SK-N-SH (cell line): ENCODE results near the gene SPACA1. TPM values are rescaled to one million over a fixed set of nuclear protein-coding genes. Genes with fewer than 3 reads are reported as not detected.

Experiments used
- CTCF ChIA-PET: fragments of 300-600, 350-600 bp; formaldehyde crosslinking; extraction: SDS; loops from one replicate; lab custom pipeline; 2021; lab: Yijun Ruan, JAX
- POLR2A ChIA-PET: fragments of 350-600 bp; sonication (Branson Sonifier 250); formaldehyde crosslinking; extraction: SDS; loops from one replicate; lab custom pipeline; 2020; ENCODE audit warnings: antibody characterized with exemption, inconsistent platforms; lab: Yijun Ruan, JAX
- DNase-seq: peaks from one replicate; pipeline ENCODE4 v3.0.0; 2012
- H2AFZ ChIP-seq: fragments of 200-600 bp; sonication (generic); 2 replicates; pipeline ENCODE4 v1.8.1; 2016; ENCODE audit warnings: antibody characterized with exemption, mild to moderate bottlenecking, low read depth
- H3F3A ChIP-seq: fragments of 200-600 bp; sonication (generic); replicated peaks from 2 replicates; pipeline ENCODE3; 2016; ENCODE audit warnings: antibody characterized with exemption, mild to moderate bottlenecking; ENCODE audit not compliant: insufficient read depth
- H3K27ac ChIP-seq, 2 experiments: fragments of 200-500 bp in 1 of 2; fragments of 200-600 bp in 1 of 2; sonication (Bioruptor generic) in 1 of 2; sonication (generic), shearing (Covaris generic) in 1 of 2; 2 replicates each; pipeline versions ENCODE4 v1.5.1 to v1.6.1; 2014 to 2016; ENCODE audit warnings: low read depth in 2 of 2, inconsistent platforms in 1 of 2, low read length in 1 of 2, mild to moderate bottlenecking in 1 of 2, mixed read lengths in 1 of 2
- H3K27me3 ChIP-seq: fragments of 200-600 bp; sonication (generic), shearing (Covaris generic); 2 replicates; pipeline ENCODE4 v1.6.1; 2016; ENCODE audit warnings: mixed run types; ENCODE audit not compliant: insufficient read depth
- H3K36me3 ChIP-seq, 2 experiments: fragments of 200-500 bp in 1 of 2; fragments of 200-600 bp in 1 of 2; sonication (Bioruptor generic) in 1 of 2; sonication (generic) in 1 of 2; replicated peaks in 1 of 2; 2 replicates each; pipeline versions ENCODE3 to v1.5.1; 2014 to 2016; ENCODE audit warnings: low read length in 1 of 2, mild to moderate bottlenecking in 1 of 2; ENCODE audit not compliant: insufficient read depth in 2 of 2, control insufficient read depth in 1 of 2
- H3K4me1 ChIP-seq, 2 experiments: fragments of 200-500 bp in 1 of 2; fragments of 200-600 bp in 1 of 2; sonication (Bioruptor generic) in 1 of 2; sonication (generic), shearing (Covaris generic) in 1 of 2; 2 replicates each; pipeline versions ENCODE4 v1.5.1 to v1.6.1; 2014 to 2016; ENCODE audit warnings: low read depth in 1 of 2, low read length in 1 of 2, mixed run types in 1 of 2; ENCODE audit not compliant: insufficient read depth in 2 of 2, control insufficient read depth in 1 of 2
- H3K4me2 ChIP-seq: fragments of 200-600 bp; sonication (generic), shearing (Covaris generic); 2 replicates; pipeline ENCODE4 v1.6.1; 2017; ENCODE audit warnings: mixed run types
- H3K4me3 ChIP-seq, 2 experiments: fragments of 200-500 bp in 1 of 2; fragments of 200-600 bp in 1 of 2; sonication (Bioruptor generic) in 1 of 2; sonication (generic), shearing (Covaris generic) in 1 of 2; 2 replicates each; pipeline versions ENCODE4 v1.5.1 to v1.8.1; 2014 to 2016; ENCODE audit warnings: low read depth in 2 of 2, inconsistent platforms in 1 of 2, low read length in 1 of 2, mild to moderate bottlenecking in 1 of 2, mixed read lengths in 1 of 2, moderate library complexity in 1 of 2
- H3K79me2 ChIP-seq: fragments of 200-600 bp; sonication (generic); 2 replicates; pipeline ENCODE4 v1.8.1; 2017; ENCODE audit warnings: mild to moderate bottlenecking; ENCODE audit not compliant: insufficient read depth
- H3K9ac ChIP-seq: fragments of 200-600 bp; sonication (generic); 2 replicates; pipeline ENCODE4 v1.6.1; 2017; ENCODE audit warnings: mixed run types
- H3K9me2 ChIP-seq: fragments of 200-600 bp; sonication (generic); 2 replicates; pipeline ENCODE4 v1.6.1; 2017; ENCODE audit warnings: mixed run types
- H3K9me3 ChIP-seq: fragments of 200-600 bp; sonication (generic); 2 replicates; pipeline ENCODE4 v1.6.1; 2017; ENCODE audit warnings: mixed run types, mild to moderate bottlenecking, moderate library complexity
- H4K20me1 ChIP-seq: fragments of 200-600 bp; sonication (generic); 2 replicates; pipeline ENCODE4 v1.6.1; 2017; ENCODE audit warnings: mild to moderate bottlenecking, mixed run types; ENCODE audit not compliant: insufficient read depth
- CTCF ChIP-seq: fragments of 200-600 bp; sonication (generic); IDR thresholded peaks from 2 replicates; pipeline ENCODE4 v1.6.1; 2017; ENCODE audit warnings: antibody characterized with exemption, mild to moderate bottlenecking, moderate library complexity
- FOXM1 ChIP-seq: IDR thresholded peaks from 2 replicates; pipeline ENCODE4 v1.4.0; 2012; ENCODE audit warnings: low read depth, mild to moderate bottlenecking
- GATA2 ChIP-seq: sonication (generic); formaldehyde crosslinking; IDR thresholded peaks from 2 replicates; pipeline ENCODE4 v1.5.0; 2020; ENCODE audit warnings: mild to moderate bottlenecking, missing genetic modification reagents
- IRF3 ChIP-seq: fragments of 150-350 bp; IDR thresholded peaks from 2 replicates; pipeline ENCODE4 v1.6.1; 2016; ENCODE audit warnings: mild to moderate bottlenecking, low read depth, low read length
- MEF2A ChIP-seq: IDR thresholded peaks from 2 replicates; pipeline ENCODE4 v1.4.0; 2012; ENCODE audit warnings: low read depth, borderline replicate concordance
- MXI1 ChIP-seq: IDR thresholded peaks from 2 replicates; pipeline ENCODE4 v1.6.1; 2012; ENCODE audit warnings: mild to moderate bottlenecking, low read depth, low read length, improper control_type of control experiment
- NFIC ChIP-seq: IDR thresholded peaks from 2 replicates; pipeline ENCODE4 v1.4.0; 2012; ENCODE audit warnings: borderline replicate concordance
- POLR2AphosphoS5 ChIP-seq: IDR thresholded peaks from 2 replicates; pipeline ENCODE4 v1.6.1; 2012; ENCODE audit warnings: low read depth, low read length
- RAD21 ChIP-seq: IDR thresholded peaks from 2 replicates; pipeline ENCODE4 v1.6.1; 2012; ENCODE audit warnings: mild to moderate bottlenecking, low read length
- RCOR1 ChIP-seq: fragments of 150-350 bp; IDR thresholded peaks from 2 replicates; pipeline ENCODE4 v1.6.1; 2017; ENCODE audit warnings: antibody characterized with exemption, low read length
- RFX5 ChIP-seq: IDR thresholded peaks from 2 replicates; pipeline ENCODE4 v1.6.1; 2012; ENCODE audit warnings: mild to moderate bottlenecking, improper control_type of control experiment, low read length
- RXRA ChIP-seq: IDR thresholded peaks from 2 replicates; pipeline ENCODE4 v1.4.0; 2012; ENCODE audit warnings: low read depth, mild to moderate bottlenecking, borderline replicate concordance
- SMC3 ChIP-seq: IDR thresholded peaks from 2 replicates; pipeline ENCODE4 v1.6.1; 2012; ENCODE audit warnings: low read depth, low read length, improper control_type of control experiment
- TAF1 ChIP-seq: IDR thresholded peaks from 2 replicates; pipeline ENCODE4 v1.6.1; 2012; ENCODE audit warnings: low read depth, mild to moderate bottlenecking, low read length, moderate library complexity, borderline replicate concordance
- TCF12 ChIP-seq: IDR thresholded peaks from 2 replicates; pipeline ENCODE4 v1.4.0; 2012
- TEAD4 ChIP-seq: IDR thresholded peaks from 2 replicates; pipeline ENCODE4 v1.4.0; 2012; ENCODE audit warnings: mild to moderate bottlenecking, borderline replicate concordance; ENCODE audit not compliant: insufficient read depth
- USF2 ChIP-seq: fragments of 150-350 bp; IDR thresholded peaks from 2 replicates; pipeline ENCODE4 v1.6.1; 2017; ENCODE audit warnings: antibody characterized with exemption, low read length, low read depth, borderline replicate concordance
- YY1 ChIP-seq: IDR thresholded peaks from 2 replicates; pipeline ENCODE4 v1.4.0; 2012; ENCODE audit warnings: low read depth, mild to moderate bottlenecking
- WGBS: methylation state at CpG from one replicate; pipeline ENCODE4 v1.1.6; 2017; ENCODE audit warnings: low lambda C conversion rate; 5-methylcytosine and 5-hydroxymethylcytosine counted together
- polyA plus RNA-seq, 3 experiments: library from polyadenylated mRNA; depleted of rRNA; stranded (reverse); fragments of >200 nt; gene quantifications; 2 replicates each; pipeline ENCODE4 v1.2.3, GENCODE V29; 2012

Gene SPACA1
- polyA plus RNA-seq, 1 of the 3 experiments (the other 2 are of a cell fraction), result not detected

- H3K4me3 ChIP-seq, result no peak overlapping the region
- no peaks in the 10 kb centered on the region for H3K9me2 ChIP-seq
- no peak for TF ChIP-seq NFIC
- no peak for TF ChIP-seq RFX5
- TF ChIP-seq GATA2 (CRISPR knock-in tag), result no peak
- TF ChIP-seq RCOR1, result no peak
- TF ChIP-seq SMC3, result no peak
- no peak for TF ChIP-seq IRF3
- no peak for TF ChIP-seq CTCF
- no peak for TF ChIP-seq FOXM1
- TF ChIP-seq MXI1, result no peak
- TF ChIP-seq RAD21, result no peak
- TF ChIP-seq YY1, result no peak
- TF ChIP-seq, all 33 proteins: peak for 0
- H3K27ac ChIP-seq, result no peak overlapping the region
- H3K4me1 ChIP-seq, result no peaks in the 10 kb centered on the region
- no peak overlapping the region for H2AFZ ChIP-seq
- no peaks in the 10 kb centered on the region for H3K27me3 ChIP-seq
- CTCF ChIA-PET, result no interaction called here
- WGBS, result 25% methylated on average over 3 of the region's 3 CpGs
- DNase-seq, result no peak
- no peaks in the 10 kb centered on the region for H3K79me2 ChIP-seq
- H3K36me3 ChIP-seq, result no peaks in the 10 kb centered on the region
- no peak overlapping the region for H3K9ac ChIP-seq
- POLR2A ChIA-PET, result no interaction called here
- no peaks in the 10 kb centered on the region for H3F3A ChIP-seq
- no peaks in the 10 kb centered on the region for H3K9me3 ChIP-seq
- H4K20me1 ChIP-seq, result no peaks in the 10 kb centered on the region
- H3K4me2 ChIP-seq, result no peak overlapping the region
Observed at GRCh38 chr6:88048578-88048977, 937 bp downstream of the SPACA1 start.

- no peak for DNase-seq
- Histone ChIP-seq H3K9ac (no peak overlapping the region), H3K4me1 (no peaks in the 10 kb centered on the region), H2AFZ (no peak overlapping the region), H4K20me1 (no peaks in the 10 kb centered on the region), H3K36me3 (no peaks in the 10 kb centered on the region), H3K4me3 (no peak overlapping the region), H3K27me3 (no peaks in the 10 kb centered on the region), H3K9me3 (no peaks in the 10 kb centered on the region), H3K27ac (no peak overlapping the region)
- ChIA-PET POLR2A (no interaction called here), CTCF (no interaction called here)
- 31% methylated on average over 4 of the region's 4 CpGs for WGBS
- TF ChIP-seq RXRA (no peak), RFX5 (no peak), YY1 (no peak), CTCF (no peak), NFIC (no peak), POLR2AphosphoS5 (no peak), RCOR1 (no peak), USF2 (no peak), TEAD4 (no peak), TCF12 (no peak), MEF2A (no peak), TAF1 (no peak)
- TF ChIP-seq, all 33 proteins: peak for 0
- Histone ChIP-seq H3F3A (no peaks in the 10 kb centered on the region), H3K4me2 (no peak overlapping the region), H3K9me2 (no peaks in the 10 kb centered on the region), H3K79me2 (no peaks in the 10 kb centered on the region)
Observed at GRCh38 chr6:88050140-88050818, 2.6 kb downstream of the SPACA1 start.
